IMR-90 (cell line): ENCODE data around the gene MMP20. TPM values are rescaled to one million over a fixed set of nuclear protein-coding genes. Genes with fewer than 3 reads are reported as not detected.

Source experiments
- ATAC-seq: fragments of 200-7000 bp; cut with Tn5 transposase; 2 replicates; pipeline ENCODE4 v1.9.1; 2020; ENCODE audit warnings: low read depth, mild to moderate bottlenecking, moderate library complexity
- BruUV-seq: library from RNA; stranded (reverse); fragments of 400-500 nt; replicated peaks from 2 replicates; lab custom pipeline; 2021; lab: Mats Ljungman, UMichigan
- CTCF ChIA-PET: fragments of 300-600 bp; formaldehyde crosslinking; extraction: SDS; loops from one replicate; lab custom pipeline; 2021; ENCODE audit warnings: antibody characterized with exemption; lab: Yijun Ruan, JAX
- POLR2A ChIA-PET: fragments of 300-600 bp; sonication (Branson Sonifier 250); formaldehyde crosslinking; loops from one replicate; lab custom pipeline; 2022; ENCODE audit warnings: antibody characterized with exemption; ENCODE audit not compliant: unreplicated experiment; lab: Charles Lee
- DNase-seq: peaks from one replicate; pipeline ENCODE4 v3.0.0; 2013
- H2AFZ ChIP-seq: replicated peaks from 2 replicates; pipeline ENCODE3; 2013; ENCODE audit warnings: low read length, mild to moderate bottlenecking; ENCODE audit not compliant: poor library complexity
- H2AK5ac ChIP-seq: 2 replicates; pipeline ENCODE4 v1.6.1; 2013; ENCODE audit warnings: low read depth, low read length, inconsistent platforms
- H2AK9ac ChIP-seq: replicated peaks from 2 replicates; pipeline ENCODE3; 2013; ENCODE audit warnings: mild to moderate bottlenecking, low read depth, low read length, moderate library complexity; ENCODE audit not compliant: poor library complexity
- H2BK120ac ChIP-seq: 2 replicates; pipeline ENCODE4 v1.6.1; 2013; ENCODE audit warnings: low read depth, low read length, inconsistent platforms
- H2BK15ac ChIP-seq: 3 replicates; pipeline ENCODE4 v1.6.1; 2013; ENCODE audit warnings: low read depth, low read length, inconsistent platforms
- H2BK20ac ChIP-seq: 2 replicates; pipeline ENCODE4 v1.6.1; 2013; ENCODE audit warnings: low read depth, mild to moderate bottlenecking, inconsistent platforms, low read length, moderate library complexity
- H2BK5ac ChIP-seq: 2 replicates; pipeline ENCODE4 v1.6.1; 2013; ENCODE audit warnings: mild to moderate bottlenecking, low read depth, low read length, inconsistent platforms; ENCODE audit not compliant: poor library complexity, severe bottlenecking
- H3K14ac ChIP-seq: replicated peaks from 2 replicates; pipeline ENCODE4 v1.6.1; 2013; ENCODE audit warnings: low read depth, low read length, inconsistent platforms
- H3K18ac ChIP-seq: 2 replicates; pipeline ENCODE4 v1.6.1; 2013; ENCODE audit warnings: low read depth, low read length, control low read depth
- H3K23ac ChIP-seq: 2 replicates; pipeline ENCODE4 v1.6.1; 2013; ENCODE audit warnings: low read depth, low read length, inconsistent platforms
- H3K27ac ChIP-seq: 2 replicates; pipeline ENCODE4 v1.5.1; 2013; ENCODE audit warnings: mild to moderate bottlenecking, control low read depth, low read length; ENCODE audit not compliant: insufficient read depth
- H3K27me3 ChIP-seq: 2 replicates; pipeline ENCODE4 v1.6.1; 2013; ENCODE audit warnings: low read length; ENCODE audit not compliant: control insufficient read depth, insufficient read depth
- H3K36me3 ChIP-seq: 2 replicates; pipeline ENCODE4 v1.6.1; 2013; ENCODE audit warnings: low read length, mixed read lengths; ENCODE audit not compliant: control insufficient read depth, insufficient read depth
- H3K4ac ChIP-seq: 2 replicates; pipeline ENCODE4 v1.6.1; 2013; ENCODE audit warnings: low read depth, low read length, inconsistent platforms
- H3K4me1 ChIP-seq: 2 replicates; pipeline ENCODE4 v1.6.1; 2013; ENCODE audit warnings: low read length, mixed read lengths; ENCODE audit not compliant: control insufficient read depth, insufficient read depth
- H3K4me2 ChIP-seq: 2 replicates; pipeline ENCODE4 v1.6.1; 2013; ENCODE audit warnings: low read depth, mild to moderate bottlenecking, control low read depth, low read length, moderate library complexity
- H3K4me3 ChIP-seq: 2 replicates; pipeline ENCODE4 v1.5.1; 2013; ENCODE audit warnings: low read depth, mild to moderate bottlenecking, control low read depth, low read length, moderate library complexity; ENCODE audit not compliant: insufficient read depth
- H3K56ac ChIP-seq: 2 replicates; pipeline ENCODE4 v1.6.1; 2013; ENCODE audit warnings: low read length, inconsistent platforms; ENCODE audit not compliant: insufficient read depth; ENCODE audit errors: extremely low read depth
- H3K79me1 ChIP-seq, 2 experiments: 2 replicates each; pipeline ENCODE4 v1.6.1; 2013; ENCODE audit warnings: low read length in 2 of 2, inconsistent platforms in 1 of 2, low read depth in 1 of 2
- H3K9ac ChIP-seq: 2 replicates; pipeline ENCODE4 v1.6.1; 2013; ENCODE audit warnings: low read depth, low read length, control low read depth
- H3K9me1 ChIP-seq: 2 replicates; pipeline ENCODE4 v1.6.1; 2013; ENCODE audit warnings: low read length, inconsistent platforms; ENCODE audit not compliant: insufficient read depth
- H3K9me3 ChIP-seq: 2 replicates; pipeline ENCODE4 v1.6.1; 2013; ENCODE audit warnings: low read length; ENCODE audit not compliant: control insufficient read depth, insufficient read depth
- H4K20me1 ChIP-seq: 2 replicates; pipeline ENCODE4 v1.6.1; 2013; ENCODE audit warnings: low read length, inconsistent platforms; ENCODE audit not compliant: insufficient read depth
- H4K5ac ChIP-seq: 2 replicates; pipeline ENCODE4 v1.6.1; 2013; ENCODE audit warnings: mild to moderate bottlenecking, low read depth, low read length, control low read depth
- H4K8ac ChIP-seq, 2 experiments: 2 replicates each; pipeline ENCODE4 v1.6.1; 2013; ENCODE audit warnings: low read depth in 2 of 2, low read length in 2 of 2, control low read depth in 1 of 2, inconsistent platforms in 1 of 2
- H4K91ac ChIP-seq: 2 replicates; pipeline ENCODE4 v1.6.1; 2013; ENCODE audit warnings: low read depth, low read length, inconsistent platforms; ENCODE audit not compliant: insufficient read depth
- CEBPB ChIP-seq: IDR thresholded peaks from 2 replicates; pipeline ENCODE4 v1.6.1; 2012; ENCODE audit warnings: low read depth, low read length, improper control_type of control experiment
- CTCF ChIP-seq: conservative IDR thresholded peaks from 2 replicates; pipeline ENCODE4 v1.5.1; 2012; ENCODE audit warnings: mild to moderate bottlenecking, low read depth, low read length, improper control_type of control experiment
- ELK1 ChIP-seq: fragments of 150-350 bp; IDR thresholded peaks from 2 replicates; pipeline ENCODE4 v1.6.1; 2016; ENCODE audit warnings: low read depth, mild to moderate bottlenecking, low read length, moderate library complexity, borderline replicate concordance
- FOS ChIP-seq: fragments of 150-350 bp; IDR thresholded peaks from 2 replicates; pipeline ENCODE4 v1.6.1; 2016; ENCODE audit warnings: low read depth, low read length
- MAFK ChIP-seq: IDR thresholded peaks from 2 replicates; pipeline ENCODE4 v1.6.1; 2012; ENCODE audit warnings: low read depth, low read length, improper control_type of control experiment
- MAZ ChIP-seq: IDR thresholded peaks from 2 replicates; pipeline ENCODE4 v1.6.1; 2012; ENCODE audit warnings: low read depth, mild to moderate bottlenecking, low read length, improper control_type of control experiment, moderate library complexity, borderline replicate concordance
- MXI1 ChIP-seq: IDR thresholded peaks from 2 replicates; pipeline ENCODE4 v1.6.1; 2012; ENCODE audit warnings: low read depth, mild to moderate bottlenecking, low read length, moderate library complexity, borderline replicate concordance
- RCOR1 ChIP-seq: IDR thresholded peaks from 2 replicates; pipeline ENCODE4 v1.6.1; 2012; ENCODE audit warnings: mild to moderate bottlenecking, low read length, improper control_type of control experiment; ENCODE audit not compliant: insufficient replicate concordance
- WGBS, 2 experiments: methylation state at CpG; one replicate each; pipeline versions ENCODE4 v1.1.5 to v1.1.7; 2013; ENCODE audit warnings: missing lambda C conversion rate in 2 of 2; ENCODE audit not compliant: insufficient read length in 1 of 2; ENCODE audit errors: extremely low coverage in 2 of 2; 5-methylcytosine and 5-hydroxymethylcytosine counted together
- dilution Hi-C: fragments of 300-500 bp; cut with HindIII; formaldehyde crosslinking; loops from one replicate; pipeline ENCODE4 v1.14.3; 2018; ENCODE audit warnings: low sequenced_read_pairs; ENCODE audit not compliant: unreplicated experiment
- in situ Hi-C: fragments of 300-500 bp; cut with MboI; formaldehyde crosslinking; loops from 3 replicates; pipeline ENCODE4 v1.14.3; 2019; ENCODE audit warnings: low sequenced_read_pairs, inconsistent platforms, mixed read lengths
- intact Hi-C: fragments of 100-400 bp; cut with micrococcal nuclease; formaldehyde crosslinking; loops from 2 replicates; pipeline ENCODE4 v1.10.0; 2022
- polyA plus RNA-seq, 3 experiments: library from polyadenylated mRNA; depleted of rRNA; stranded (reverse); fragments of >200 nt; gene quantifications; 2 replicates each; pipeline ENCODE4 v1.2.3, GENCODE V29; 2012; ENCODE audit warnings: low replicate concordance in 1 of 3
- total RNA-seq: library from RNA; depleted of rRNA; stranded (reverse); fragments of >200 nt; gene quantifications from 2 replicates; pipeline ENCODE4 v1.2.3, GENCODE V29; 2012

MMP20 gene
- total and polyA plus RNA-seq, 2 of the 4 experiments (the other 2 are of a cell fraction) = not detected

GRCh38 chr11:102637731-102638130 lies 12.6 kb upstream of the MMP20 start:
- 65% methylated on average over 4 of the region's 5 CpGs; no CpG with 5 or more reads in 1 of the 2 experiments for whole genome bisulfite sequencing, 2 experiments
- Histone ChIP-seq H3K18ac (no peak overlapping the region), H2AK5ac (no peak overlapping the region), H3K4ac (no peak overlapping the region), H3K36me3 (no peaks in the 10 kb centered on the region), H3K79me1 (no peaks in the 10 kb centered on the region), H3K14ac (no peak overlapping the region), H4K5ac (no peak overlapping the region), H2BK20ac (no peak overlapping the region), H2AFZ (peak overlapping the region; percentile 32), H2BK15ac (no peak overlapping the region), H4K91ac (no peak overlapping the region), H3K23ac (no peak overlapping the region), H3K4me3 (no peak overlapping the region), H3K9me1 (no peaks in the 10 kb centered on the region), H3K9me3 (no peaks in the 10 kb centered on the region), H3K9ac (no peak overlapping the region), H3K27me3 (peaks cover 4% of the 10 kb centered on the region; the same call in 1 of the 2 replicates), H3K27ac (no peak overlapping the region), H2BK5ac (no peak overlapping the region), H3K56ac (no peak overlapping the region), H2AK9ac (no peak overlapping the region), H3K4me2 (no peak overlapping the region), H2BK120ac (no peak overlapping the region), H4K20me1 (no peaks in the 10 kb centered on the region), H3K4me1 (no peaks in the 10 kb centered on the region), H4K8ac (no peak overlapping the region)
- ChIA-PET CTCF (no interaction called here), POLR2A (no interaction called here)
- ATAC-seq (no peak), DNase-seq (no peak)
- in situ Hi-C loops (no loop called here), intact Hi-C loops (no loop called here), dilution Hi-C loops (no loop called here)
- BruUV-seq = no TSS peak
- TF ChIP-seq MAFK (no peak), CTCF (no peak), RCOR1 (no peak), FOS (no peak), CEBPB (peak; percentile 48), MXI1 (no peak), MAZ (no peak), ELK1 (no peak)
